C4-2B (cell line): ENCODE measurements around the gene HES2.

Experiments
- CTCF ChIP-seq: fragments of 450-650 bp; conservative IDR thresholded peaks from 2 replicates; pipeline ENCODE4 v1.5.1; 2017; ENCODE audit warnings: mild to moderate bottlenecking
- ZFX ChIP-seq: fragments of 450-650 bp; IDR thresholded peaks from 2 replicates; pipeline ENCODE4 v1.6.1; 2017

DNA sequence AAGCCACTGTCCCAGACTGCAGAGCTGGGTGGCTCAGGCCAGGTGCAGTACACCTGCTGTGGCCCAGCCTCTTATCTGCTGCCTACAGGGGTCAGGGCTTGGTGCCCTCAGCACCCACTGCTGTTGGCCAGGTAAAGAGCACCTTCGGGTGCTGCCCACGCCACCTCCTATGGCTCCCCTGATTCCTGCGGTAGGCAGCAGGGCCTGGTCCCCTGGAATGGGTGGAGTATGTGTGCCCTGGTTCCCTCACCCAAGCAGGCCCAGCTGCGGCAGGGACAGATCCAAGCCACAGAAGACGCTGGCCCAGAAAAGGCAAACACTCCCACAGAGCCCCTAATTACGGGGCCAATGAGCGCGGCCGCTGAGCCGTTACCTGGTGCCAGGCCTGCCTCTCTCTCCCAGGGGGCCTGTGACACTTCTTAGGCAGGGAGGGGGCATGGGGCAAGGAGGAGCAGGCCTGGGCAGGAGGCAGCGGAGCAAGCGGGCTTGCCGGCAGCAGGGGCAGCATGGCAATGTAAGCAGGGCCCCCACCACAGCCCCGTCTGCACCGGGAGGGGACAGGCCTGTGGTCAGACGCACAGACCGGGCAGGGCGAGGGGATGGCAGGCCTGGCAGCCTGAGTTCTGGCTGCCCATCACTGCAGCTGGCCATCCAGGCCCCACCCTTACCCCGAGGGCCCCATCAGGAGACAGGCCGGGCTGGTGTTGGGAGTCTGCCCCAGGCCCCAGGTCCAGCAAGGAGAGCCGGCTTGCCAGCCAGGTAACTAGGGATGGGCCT, 23.8 kb upstream of the HES2 start:
- TF ChIP-seq CTCF: no peak
- TF ChIP-seq ZFX: no peak
